IMR-90 (cell line): ENCODE results near the gene TMEM63A. TPM values are rescaled to one million over a fixed set of nuclear protein-coding genes. Genes with fewer than 3 reads are reported as not detected.

Experiments used
- ATAC-seq: fragments of 200-7000 bp; cut with Tn5 transposase; 2 replicates; pipeline ENCODE4 v1.9.1; 2020; ENCODE audit warnings: low read depth, mild to moderate bottlenecking, moderate library complexity
- Bru-seq: library from RNA; stranded (reverse); fragments of 400-500 nt; gene quantifications from one replicate; lab custom pipeline; 2021; lab: Mats Ljungman, UMichigan
- BruChase-seq, 2 experiments: library from RNA; stranded (reverse); fragments of 400-500 nt; gene quantifications; one replicate each; lab custom pipeline; 2021; lab: Mats Ljungman, UMichigan
- BruUV-seq: library from RNA; stranded (reverse); fragments of 400-500 nt; replicated peaks from 2 replicates; lab custom pipeline; 2021; lab: Mats Ljungman, UMichigan
- CTCF ChIA-PET: fragments of 300-600 bp; formaldehyde crosslinking; extraction: SDS; loops from one replicate; lab custom pipeline; 2021; ENCODE audit warnings: antibody characterized with exemption; lab: Yijun Ruan, JAX
- POLR2A ChIA-PET: fragments of 300-600 bp; sonication (Branson Sonifier 250); formaldehyde crosslinking; loops from one replicate; lab custom pipeline; 2022; ENCODE audit warnings: antibody characterized with exemption; ENCODE audit not compliant: unreplicated experiment; lab: Charles Lee
- DNase-seq: peaks from one replicate; pipeline ENCODE4 v3.0.0; 2013
- H2AFZ ChIP-seq: replicated peaks from 2 replicates; pipeline ENCODE3; 2013; ENCODE audit warnings: low read length, mild to moderate bottlenecking; ENCODE audit not compliant: poor library complexity
- H2AK5ac ChIP-seq: 2 replicates; pipeline ENCODE4 v1.6.1; 2013; ENCODE audit warnings: low read depth, low read length, inconsistent platforms
- H2AK9ac ChIP-seq: replicated peaks from 2 replicates; pipeline ENCODE3; 2013; ENCODE audit warnings: mild to moderate bottlenecking, low read depth, low read length, moderate library complexity; ENCODE audit not compliant: poor library complexity
- H2BK120ac ChIP-seq: 2 replicates; pipeline ENCODE4 v1.6.1; 2013; ENCODE audit warnings: low read depth, low read length, inconsistent platforms
- H2BK15ac ChIP-seq: 3 replicates; pipeline ENCODE4 v1.6.1; 2013; ENCODE audit warnings: low read depth, low read length, inconsistent platforms
- H2BK20ac ChIP-seq: 2 replicates; pipeline ENCODE4 v1.6.1; 2013; ENCODE audit warnings: low read depth, mild to moderate bottlenecking, inconsistent platforms, low read length, moderate library complexity
- H2BK5ac ChIP-seq: 2 replicates; pipeline ENCODE4 v1.6.1; 2013; ENCODE audit warnings: mild to moderate bottlenecking, low read depth, low read length, inconsistent platforms; ENCODE audit not compliant: poor library complexity, severe bottlenecking
- H3K14ac ChIP-seq: replicated peaks from 2 replicates; pipeline ENCODE4 v1.6.1; 2013; ENCODE audit warnings: low read depth, low read length, inconsistent platforms
- H3K18ac ChIP-seq: 2 replicates; pipeline ENCODE4 v1.6.1; 2013; ENCODE audit warnings: low read depth, low read length, control low read depth
- H3K23ac ChIP-seq: 2 replicates; pipeline ENCODE4 v1.6.1; 2013; ENCODE audit warnings: low read depth, low read length, inconsistent platforms
- H3K27ac ChIP-seq: 2 replicates; pipeline ENCODE4 v1.5.1; 2013; ENCODE audit warnings: mild to moderate bottlenecking, control low read depth, low read length; ENCODE audit not compliant: insufficient read depth
- H3K27me3 ChIP-seq: 2 replicates; pipeline ENCODE4 v1.6.1; 2013; ENCODE audit warnings: low read length; ENCODE audit not compliant: control insufficient read depth, insufficient read depth
- H3K36me3 ChIP-seq: 2 replicates; pipeline ENCODE4 v1.6.1; 2013; ENCODE audit warnings: low read length, mixed read lengths; ENCODE audit not compliant: control insufficient read depth, insufficient read depth
- H3K4ac ChIP-seq: 2 replicates; pipeline ENCODE4 v1.6.1; 2013; ENCODE audit warnings: low read depth, low read length, inconsistent platforms
- H3K4me1 ChIP-seq: 2 replicates; pipeline ENCODE4 v1.6.1; 2013; ENCODE audit warnings: low read length, mixed read lengths; ENCODE audit not compliant: control insufficient read depth, insufficient read depth
- H3K4me2 ChIP-seq: 2 replicates; pipeline ENCODE4 v1.6.1; 2013; ENCODE audit warnings: low read depth, mild to moderate bottlenecking, control low read depth, low read length, moderate library complexity
- H3K4me3 ChIP-seq: 2 replicates; pipeline ENCODE4 v1.5.1; 2013; ENCODE audit warnings: low read depth, mild to moderate bottlenecking, control low read depth, low read length, moderate library complexity; ENCODE audit not compliant: insufficient read depth
- H3K56ac ChIP-seq: 2 replicates; pipeline ENCODE4 v1.6.1; 2013; ENCODE audit warnings: low read length, inconsistent platforms; ENCODE audit not compliant: insufficient read depth; ENCODE audit errors: extremely low read depth
- H3K79me1 ChIP-seq, 2 experiments: 2 replicates each; pipeline ENCODE4 v1.6.1; 2013; ENCODE audit warnings: low read length in 2 of 2, inconsistent platforms in 1 of 2, low read depth in 1 of 2
- H3K9ac ChIP-seq: 2 replicates; pipeline ENCODE4 v1.6.1; 2013; ENCODE audit warnings: low read depth, low read length, control low read depth
- H3K9me1 ChIP-seq: 2 replicates; pipeline ENCODE4 v1.6.1; 2013; ENCODE audit warnings: low read length, inconsistent platforms; ENCODE audit not compliant: insufficient read depth
- H3K9me3 ChIP-seq: 2 replicates; pipeline ENCODE4 v1.6.1; 2013; ENCODE audit warnings: low read length; ENCODE audit not compliant: control insufficient read depth, insufficient read depth
- H4K20me1 ChIP-seq: 2 replicates; pipeline ENCODE4 v1.6.1; 2013; ENCODE audit warnings: low read length, inconsistent platforms; ENCODE audit not compliant: insufficient read depth
- H4K5ac ChIP-seq: 2 replicates; pipeline ENCODE4 v1.6.1; 2013; ENCODE audit warnings: mild to moderate bottlenecking, low read depth, low read length, control low read depth
- H4K8ac ChIP-seq, 2 experiments: 2 replicates each; pipeline ENCODE4 v1.6.1; 2013; ENCODE audit warnings: low read depth in 2 of 2, low read length in 2 of 2, control low read depth in 1 of 2, inconsistent platforms in 1 of 2
- H4K91ac ChIP-seq: 2 replicates; pipeline ENCODE4 v1.6.1; 2013; ENCODE audit warnings: low read depth, low read length, inconsistent platforms; ENCODE audit not compliant: insufficient read depth
- MAFK ChIP-seq: IDR thresholded peaks from 2 replicates; pipeline ENCODE4 v1.6.1; 2012; ENCODE audit warnings: low read depth, low read length, improper control_type of control experiment
- MAZ ChIP-seq: IDR thresholded peaks from 2 replicates; pipeline ENCODE4 v1.6.1; 2012; ENCODE audit warnings: low read depth, mild to moderate bottlenecking, low read length, improper control_type of control experiment, moderate library complexity, borderline replicate concordance
- MXI1 ChIP-seq: IDR thresholded peaks from 2 replicates; pipeline ENCODE4 v1.6.1; 2012; ENCODE audit warnings: low read depth, mild to moderate bottlenecking, low read length, moderate library complexity, borderline replicate concordance
- POLR2A ChIP-seq: IDR thresholded peaks from 2 replicates; pipeline ENCODE4 v1.6.1; 2012; ENCODE audit warnings: mild to moderate bottlenecking, low read depth, low read length
- RAD21 ChIP-seq: IDR thresholded peaks from 2 replicates; pipeline ENCODE4 v1.6.1; 2012; ENCODE audit warnings: low read length, improper control_type of control experiment
- RFX5 ChIP-seq: IDR thresholded peaks from 2 replicates; pipeline ENCODE4 v1.8.0; 2012; ENCODE audit warnings: low read depth, mild to moderate bottlenecking, low read length, moderate library complexity
- WGBS, 2 experiments: methylation state at CpG; one replicate each; pipeline versions ENCODE4 v1.1.5 to v1.1.7; 2013; ENCODE audit warnings: missing lambda C conversion rate in 2 of 2; ENCODE audit not compliant: insufficient read length in 1 of 2; ENCODE audit errors: extremely low coverage in 2 of 2; 5-methylcytosine and 5-hydroxymethylcytosine counted together
- dilution Hi-C: fragments of 300-500 bp; cut with HindIII; formaldehyde crosslinking; loops from one replicate; pipeline ENCODE4 v1.14.3; 2018; ENCODE audit warnings: low sequenced_read_pairs; ENCODE audit not compliant: unreplicated experiment
- in situ Hi-C: fragments of 300-500 bp; cut with MboI; formaldehyde crosslinking; loops from 3 replicates; pipeline ENCODE4 v1.14.3; 2019; ENCODE audit warnings: low sequenced_read_pairs, inconsistent platforms, mixed read lengths
- intact Hi-C: fragments of 100-400 bp; cut with micrococcal nuclease; formaldehyde crosslinking; loops from 2 replicates; pipeline ENCODE4 v1.10.0; 2022
- long read RNA-seq: library from polyadenylated mRNA; unstranded; transcript quantifications from one replicate; pipeline ENCODE4 v2.0.0, GENCODE V29; 2021; ENCODE audit not compliant: unreplicated experiment
- polyA plus RNA-seq, 3 experiments: library from polyadenylated mRNA; depleted of rRNA; stranded (reverse); fragments of >200 nt; gene quantifications; 2 replicates each; pipeline ENCODE4 v1.2.3, GENCODE V29; 2012; ENCODE audit warnings: low replicate concordance in 1 of 3
- total RNA-seq: library from RNA; depleted of rRNA; stranded (reverse); fragments of >200 nt; gene quantifications from 2 replicates; pipeline ENCODE4 v1.2.3, GENCODE V29; 2012; rRNA removed
- TF ChIP-seq, protein P1 (sequence below): conservative IDR thresholded peaks from 2 replicates; pipeline ENCODE4 v1.5.1; 2012; ENCODE audit warnings: mild to moderate bottlenecking, low read depth, low read length, improper control_type of control experiment

TMEM63A gene
- total RNA-seq: 4.7 and 5.6 TPM in 2 replicates
- 23.3 and 23.4 TPM in 2 replicates for polyA plus RNA-seq (2012; rRNA removed)
- polyA plus RNA-seq (2012; cell fraction: cytosol; rRNA removed): 6.1 and 8.6 TPM in 2 replicates
- 206 and 213 TPM in 2 replicates for polyA plus RNA-seq (2012; cell fraction: nucleus; rRNA removed; ENCODE audit: low replicate concordance)
- Bru-seq, nascent RNA: percentile 76 among the genes with signal in this experiment
- percentile 81 among the genes with signal in this experiment for BruChase-seq, experiment 1, labeled RNA remaining after a 6-hour chase
- BruChase-seq, experiment 2, labeled RNA remaining after a 2-hour chase: percentile 86 among the genes with signal in this experiment
- long read RNA-seq, full-length matches to known transcripts: 3 of 29 reads
- long read RNA-seq, partial matches to known transcripts: 13 of 29 reads
- long read RNA-seq, other reads (novel, unspliced or antisense): 13 of 29 reads

DNA sequence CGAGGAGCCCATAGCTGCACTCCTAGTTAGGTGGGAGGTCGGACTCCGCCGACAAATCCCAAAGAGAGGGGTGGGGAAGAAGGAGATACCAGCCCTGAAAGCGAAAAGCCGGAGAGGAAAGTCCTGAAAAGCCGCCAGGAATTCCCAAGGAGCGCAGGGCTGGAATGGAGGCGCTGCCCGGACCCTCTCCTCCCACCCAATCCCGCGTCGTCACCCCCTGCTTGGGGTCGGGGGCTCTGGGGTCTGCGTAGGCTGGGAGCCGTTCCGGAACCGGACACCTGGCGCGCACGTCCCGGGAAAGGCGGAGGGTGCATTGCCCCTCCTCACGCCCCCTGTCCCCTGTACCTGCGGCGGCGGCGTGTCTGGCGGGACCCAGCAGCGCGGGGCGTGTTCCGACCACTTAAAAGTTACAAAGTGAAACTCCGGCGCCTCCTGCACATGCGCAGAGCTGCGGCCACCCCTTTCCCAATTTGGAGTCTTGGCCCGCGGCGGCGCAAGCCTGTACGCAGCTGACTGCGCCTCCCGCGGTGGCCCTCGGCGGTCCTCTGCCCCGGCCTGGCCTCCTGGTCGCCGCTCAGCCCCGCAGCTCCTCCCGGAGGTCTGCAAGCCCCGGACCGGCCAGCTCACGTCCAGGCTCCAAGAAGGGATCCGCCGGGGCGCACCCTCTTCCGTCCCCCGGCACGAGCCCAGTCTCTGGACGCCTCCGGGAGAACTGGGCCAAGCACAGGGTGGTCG lies at the start of gene TMEM63A:
TMEM63A (minus strand) TSS at position 422 of the 735 bp plus-strand sequence. CDS start 4,800 bp downstream, outside the sequence.
- CTCF ChIA-PET: interaction anchor here (0.6 to 1.1 kb wide), 3 partner anchors 93 to 408 kb away, joined by 3 to 5 read pairs (median 3); no protein-coding TSS in a partner anchor
- DNase-seq (peak; percentile 76), ATAC-seq (peak; percentile 84)
- peak within 1 kb of the TSS; percentile 72 for H2BK5ac ChIP-seq
- in situ Hi-C loops: no loop called here
- H3K27me3 ChIP-seq: no peaks in the 10 kb centered on the region
- H2AK5ac ChIP-seq: peak within 1 kb of the TSS; percentile 97
- intact Hi-C loops: loop anchor here (1.0 kb wide), 1 partner anchor 94 kb away; no protein-coding TSS in a partner anchor
- peak within 1 kb of the TSS; percentile 97; the same call in 2 of the 3 replicates for H2BK15ac ChIP-seq
- peak within 1 kb of the TSS; percentile 86 for H3K14ac ChIP-seq
- H3K18ac ChIP-seq: peak within 1 kb of the TSS; percentile 37; the same call in 1 of the 2 replicates
- H3K79me1 ChIP-seq: peaks cover 21 to 57% of the 10 kb centered on the region in 2 experiments
- H3K4me2 ChIP-seq: peak within 1 kb of the TSS; percentile 94
- peak within 1 kb of the TSS; percentile 90 for H3K4ac ChIP-seq
- dilution Hi-C loops: no loop called here
- H4K91ac ChIP-seq: peak within 1 kb of the TSS; percentile 75
- peak within 1 kb of the TSS; percentile 94 for H3K23ac ChIP-seq
- peak within 1 kb of the TSS; percentile 80 for H2BK120ac ChIP-seq
- TF ChIP-seq RAD21 (peak; percentile 27), POLR2A (peak; percentile 42; the same call in 1 of the 2 replicates), RFX5 (no peak), MAZ (0 out of 2 replicates have a peak, but pooled peaks have one; percentile 1), MXI1 (peak; percentile 47; the same call in 1 of the 2 replicates), MAFK (no peak)
- TF ChIP-seq, protein P1, sequence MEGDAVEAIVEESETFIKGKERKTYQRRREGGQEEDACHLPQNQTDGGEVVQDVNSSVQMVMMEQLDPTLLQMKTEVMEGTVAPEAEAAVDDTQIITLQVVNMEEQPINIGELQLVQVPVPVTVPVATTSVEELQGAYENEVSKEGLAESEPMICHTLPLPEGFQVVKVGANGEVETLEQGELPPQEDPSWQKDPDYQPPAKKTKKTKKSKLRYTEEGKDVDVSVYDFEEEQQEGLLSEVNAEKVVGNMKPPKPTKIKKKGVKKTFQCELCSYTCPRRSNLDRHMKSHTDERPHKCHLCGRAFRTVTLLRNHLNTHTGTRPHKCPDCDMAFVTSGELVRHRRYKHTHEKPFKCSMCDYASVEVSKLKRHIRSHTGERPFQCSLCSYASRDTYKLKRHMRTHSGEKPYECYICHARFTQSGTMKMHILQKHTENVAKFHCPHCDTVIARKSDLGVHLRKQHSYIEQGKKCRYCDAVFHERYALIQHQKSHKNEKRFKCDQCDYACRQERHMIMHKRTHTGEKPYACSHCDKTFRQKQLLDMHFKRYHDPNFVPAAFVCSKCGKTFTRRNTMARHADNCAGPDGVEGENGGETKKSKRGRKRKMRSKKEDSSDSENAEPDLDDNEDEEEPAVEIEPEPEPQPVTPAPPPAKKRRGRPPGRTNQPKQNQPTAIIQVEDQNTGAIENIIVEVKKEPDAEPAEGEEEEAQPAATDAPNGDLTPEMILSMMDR: peak; percentile 30; the same call in 1 of the 2 replicates
- H3K56ac ChIP-seq: peak within 1 kb of the TSS; percentile 81
- H2AK9ac ChIP-seq: peak within 1 kb of the TSS; percentile 98
- peak within 1 kb of the TSS; percentile 32; the same call in 1 of the 2 replicates for H2BK20ac ChIP-seq
- no TSS peak for BruUV-seq
- H4K8ac ChIP-seq: peak within 1 kb of the TSS; percentile 88 to 91
- H3K4me1 ChIP-seq: peaks cover 12% of the 10 kb centered on the region; the same call in 1 of the 2 replicates
- peak within 1 kb of the TSS; percentile 67 for H4K5ac ChIP-seq
- H4K20me1 ChIP-seq: peaks cover 35% of the 10 kb centered on the region
- peaks cover 3% of the 10 kb centered on the region; the same call in 1 of the 2 replicates for H3K36me3 ChIP-seq
- peak within 1 kb of the TSS; percentile 99 for H2AFZ ChIP-seq
- peak within 1 kb of the TSS; percentile 94 for H3K4me3 ChIP-seq
- H3K9me1 ChIP-seq: peaks cover 11% of the 10 kb centered on the region
- H3K9me3 ChIP-seq: no peaks in the 10 kb centered on the region
- peak within 1 kb of the TSS; percentile 87 for H3K9ac ChIP-seq
- peak within 1 kb of the TSS; percentile 71 for H3K27ac ChIP-seq
- 1% methylated on average over 46 of the region's 64 CpGs; no CpG with 5 or more reads in 1 of the 2 experiments for WGBS, 2 experiments
- POLR2A ChIA-PET: no interaction called here
